Thoracic aorta (tissue), 2 donors: Measurements from ENCODE around the gene PHF5A. TPM values are rescaled to one million over a fixed set of nuclear protein-coding genes. Genes with fewer than 3 reads are reported as not detected.

Experiments used
- ATAC-seq: fragments of 150-250 bp; one replicate; pipeline ENCODE4 v1.8.0; 2017; ENCODE audit warnings: low read depth; ENCODE audit not compliant: insufficient number of reproducible peaks, low FRiP score
- DNase-seq: peaks from one replicate; pipeline ENCODE4 v3.0.0-alpha.2; 2020; ENCODE audit warnings: low spot score
- H3K27ac ChIP-seq, 2 donors: fragments of 200-600 bp; sonication (generic); 1 replicate in 1 of 2; 2 replicates in 1 of 2; pipeline ENCODE4 v1.5.1; 2016; ENCODE audit warnings: mild to moderate bottlenecking in 2 of 2, moderate library complexity in 2 of 2
- H3K27me3 ChIP-seq: fragments of 200-600 bp; sonication (generic); replicated peaks from 2 replicates; pipeline ENCODE4 v1.6.0; 2016; ENCODE audit warnings: mild to moderate bottlenecking; ENCODE audit not compliant: insufficient read depth
- H3K36me3 ChIP-seq: fragments of 200-600 bp; sonication (generic); one replicate; pipeline ENCODE4 v1.5.1; 2016
- H3K4me1 ChIP-seq, 2 donors: fragments of 200-600 bp; sonication (generic); 1 replicate in 1 of 2; 2 replicates in 1 of 2; pipeline versions ENCODE4 v1.5.1 to v1.6.0; 2016; ENCODE audit warnings: low read depth in 2 of 2, mild to moderate bottlenecking in 1 of 2; ENCODE audit not compliant: control insufficient read depth in 1 of 2
- H3K4me3 ChIP-seq: fragments of 200-600 bp; sonication (generic); 2 replicates; pipeline ENCODE4 v1.5.1; 2016; ENCODE audit warnings: mild to moderate bottlenecking
- H3K9me3 ChIP-seq: fragments of 200-600 bp; sonication (generic); 2 replicates; pipeline ENCODE4 v1.5.1; 2016
- CTCF ChIP-seq: fragments of 200-600 bp; sonication (generic); IDR thresholded peaks from one replicate; pipeline ENCODE4 v1.5.1; 2019; ENCODE audit warnings: antibody characterized with exemption
- total RNA-seq, 2 donors: library from RNA; depleted of rRNA; stranded (reverse); fragments of >200 nt; gene quantifications; one replicate each; pipeline versions ENCODE4 v1.1.0 to v1.2.3, GENCODE V29; 2016

Gene PHF5A
- total RNA-seq, 2 donors from 2014 or later, result 13.8 to 28.7 TPM

- Histone ChIP-seq H3K9me3 (no peaks in the 10 kb centered on the region), H3K27me3 (no peaks in the 10 kb centered on the region), H3K36me3 (peaks cover 16% of the 10 kb centered on the region), H3K4me3 (no peak overlapping the region), H3K4me1 (peaks cover 22 to 40% of the 10 kb centered on the region in 2 donors), H3K27ac (no peak overlapping the region)
- no peak for TF ChIP-seq CTCF
- no peak for DNase-seq
- ATAC-seq, result no peak
These were observed 37.2 kb upstream of the PHF5A start for GRCh38 chr22:41505511-41506220.

- peaks cover 22 to 40% of the 10 kb centered on the region in 2 donors for H3K4me1 ChIP-seq
- no peak for DNase-seq
- H3K27me3 ChIP-seq, result no peaks in the 10 kb centered on the region
- H3K4me3 ChIP-seq, result no peak overlapping the region
- H3K27ac ChIP-seq, result peak overlapping the region; percentile 30 to 54
- no peaks in the 10 kb centered on the region for H3K9me3 ChIP-seq
- no peak for ATAC-seq
- H3K36me3 ChIP-seq, result peaks cover 17% of the 10 kb centered on the region
- no peak for TF ChIP-seq CTCF
These were observed 36.3 kb upstream of the PHF5A start for GRCh38 chr22:41504816-41505215.

- H3K4me3 ChIP-seq, result no peak overlapping the region
- H3K9me3 ChIP-seq, result no peaks in the 10 kb centered on the region
- H3K4me1 ChIP-seq, result peaks cover 22 to 38% of the 10 kb centered on the region in 2 donors
- no peak for TF ChIP-seq CTCF
- peaks cover 17% of the 10 kb centered on the region for H3K36me3 ChIP-seq
- H3K27me3 ChIP-seq, result no peaks in the 10 kb centered on the region
- DNase-seq (peak; percentile 41), ATAC-seq (peak; percentile 33)
- peak overlapping the region; percentile 30 to 54 for H3K27ac ChIP-seq
These were observed 35.9 kb upstream of the PHF5A start for GRCh38 chr22:41504397-41504796.

- H3K27ac ChIP-seq, result no peak overlapping the region
- no peak for TF ChIP-seq CTCF
These were observed 32.7 kb upstream of the PHF5A start for GRCh38 chr22:41501209-41501608.

GRCh38 chr22:41500303-41500702 lies 31.8 kb upstream of the PHF5A start:
- no peaks in the 10 kb centered on the region for H3K27me3 ChIP-seq
- H3K4me1 ChIP-seq, result peaks cover 12 to 22% of the 10 kb centered on the region in 2 donors
- ATAC-seq (no peak), DNase-seq (no peak)
- no peak for TF ChIP-seq CTCF
- H3K36me3 ChIP-seq, result peaks cover 11% of the 10 kb centered on the region
- no peaks in the 10 kb centered on the region for H3K9me3 ChIP-seq
- no peak overlapping the region for H3K4me3 ChIP-seq
- no peak overlapping the region for H3K27ac ChIP-seq

More at GRCh38 chr22:41501209-41501608, 32.7 kb upstream of the PHF5A start:
- Histone ChIP-seq H3K36me3 (peaks cover 11% of the 10 kb centered on the region), H3K27me3 (no peaks in the 10 kb centered on the region), H3K9me3 (no peaks in the 10 kb centered on the region), H3K4me3 (no peak overlapping the region), H3K4me1 (peaks cover 12 to 22% of the 10 kb centered on the region in 2 donors)
- DNase-seq (no peak), ATAC-seq (no peak)
